Measurements from ENCODE around the gene AQP1.

The AQP1 gene

DNA sequence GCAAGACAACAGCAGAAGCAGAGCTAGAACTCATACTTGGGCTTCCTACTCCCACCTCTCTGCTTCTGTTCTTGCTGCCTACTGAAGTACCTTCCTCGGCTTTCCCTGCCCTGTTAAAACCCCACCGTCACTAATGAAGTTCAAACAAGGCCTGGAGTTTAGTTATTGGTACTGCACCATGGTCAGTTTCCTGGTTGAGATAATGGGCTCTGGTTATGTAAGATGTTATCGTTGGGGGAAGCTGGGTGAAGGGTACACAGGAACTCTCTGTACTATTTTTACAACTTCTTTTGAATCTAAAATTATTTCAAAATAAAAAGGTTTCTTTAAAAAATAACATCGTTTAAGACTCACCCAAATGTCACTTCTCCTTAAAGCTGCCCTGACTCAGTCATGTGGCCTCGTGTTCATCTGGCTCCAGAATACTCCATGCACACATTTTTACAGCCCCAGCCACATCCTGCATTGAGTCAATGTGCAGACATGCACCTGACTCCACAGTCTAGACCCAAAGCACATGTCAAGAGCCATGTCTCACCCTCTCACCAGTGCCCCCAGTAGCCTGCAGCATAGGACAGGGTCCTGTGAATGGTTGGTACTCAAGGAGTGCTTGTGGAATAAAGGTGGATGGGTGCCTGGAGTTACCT is 36.9 kb upstream of the AQP1 start:
- no peak overlapping the region for H3K4me3 ChIP-seq (ENCODE audit: low read length)
- DNase-seq (ENCODE audit: low read depth) = no peak
- TF ChIP-seq, protein P1, sequence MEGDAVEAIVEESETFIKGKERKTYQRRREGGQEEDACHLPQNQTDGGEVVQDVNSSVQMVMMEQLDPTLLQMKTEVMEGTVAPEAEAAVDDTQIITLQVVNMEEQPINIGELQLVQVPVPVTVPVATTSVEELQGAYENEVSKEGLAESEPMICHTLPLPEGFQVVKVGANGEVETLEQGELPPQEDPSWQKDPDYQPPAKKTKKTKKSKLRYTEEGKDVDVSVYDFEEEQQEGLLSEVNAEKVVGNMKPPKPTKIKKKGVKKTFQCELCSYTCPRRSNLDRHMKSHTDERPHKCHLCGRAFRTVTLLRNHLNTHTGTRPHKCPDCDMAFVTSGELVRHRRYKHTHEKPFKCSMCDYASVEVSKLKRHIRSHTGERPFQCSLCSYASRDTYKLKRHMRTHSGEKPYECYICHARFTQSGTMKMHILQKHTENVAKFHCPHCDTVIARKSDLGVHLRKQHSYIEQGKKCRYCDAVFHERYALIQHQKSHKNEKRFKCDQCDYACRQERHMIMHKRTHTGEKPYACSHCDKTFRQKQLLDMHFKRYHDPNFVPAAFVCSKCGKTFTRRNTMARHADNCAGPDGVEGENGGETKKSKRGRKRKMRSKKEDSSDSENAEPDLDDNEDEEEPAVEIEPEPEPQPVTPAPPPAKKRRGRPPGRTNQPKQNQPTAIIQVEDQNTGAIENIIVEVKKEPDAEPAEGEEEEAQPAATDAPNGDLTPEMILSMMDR (IDR thresholded peaks at IDR 0.05; ENCODE audit: insufficient read depth, low read depth, low read length, missing control alignments) = no peak

DNA sequence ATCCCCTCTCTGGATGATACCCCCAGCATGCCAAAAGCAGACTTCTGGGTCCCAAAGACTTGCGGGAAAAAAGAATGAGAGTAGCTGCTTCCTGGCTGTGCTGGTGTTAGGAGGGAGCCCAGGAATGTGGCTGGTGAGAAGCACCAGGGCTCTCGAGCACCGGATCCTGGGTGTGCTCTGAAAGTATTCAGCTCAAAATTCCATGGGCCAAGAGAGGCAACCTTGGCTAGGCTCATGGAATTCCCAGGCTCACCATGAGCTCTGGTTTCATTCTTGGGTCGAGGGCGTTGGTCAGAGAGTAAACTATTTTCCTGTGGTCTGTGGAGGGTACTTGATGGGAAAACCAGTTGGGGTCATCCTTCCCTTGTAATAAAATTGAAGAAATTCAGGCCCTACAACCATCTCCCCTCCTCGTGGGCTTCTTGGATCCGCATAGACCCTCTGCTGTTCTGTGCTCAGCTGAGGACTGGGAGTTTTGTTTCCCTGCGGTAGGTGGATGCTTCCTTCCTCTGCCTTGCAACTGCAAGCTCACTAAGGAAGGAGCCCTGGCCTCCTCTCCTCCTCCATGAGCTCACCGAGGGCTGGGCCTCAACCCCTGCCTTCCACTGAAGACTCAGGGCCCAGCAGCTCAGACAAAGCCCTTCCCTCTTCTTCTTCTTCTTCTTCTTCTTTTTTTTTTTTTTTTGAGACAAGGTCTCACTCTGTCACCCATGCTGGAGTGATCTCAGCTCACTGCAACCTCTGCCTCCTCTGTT is 34.5 kb upstream of the AQP1 start:
- TF ChIP-seq, protein P1 (IDR thresholded peaks at IDR 0.05; ENCODE audit: insufficient read depth, low read depth, low read length, missing control alignments) = no peak
- H3K4me3 ChIP-seq (ENCODE audit: low read length) = no peak overlapping the region
- no peak for DNase-seq (ENCODE audit: low read depth)

DNA sequence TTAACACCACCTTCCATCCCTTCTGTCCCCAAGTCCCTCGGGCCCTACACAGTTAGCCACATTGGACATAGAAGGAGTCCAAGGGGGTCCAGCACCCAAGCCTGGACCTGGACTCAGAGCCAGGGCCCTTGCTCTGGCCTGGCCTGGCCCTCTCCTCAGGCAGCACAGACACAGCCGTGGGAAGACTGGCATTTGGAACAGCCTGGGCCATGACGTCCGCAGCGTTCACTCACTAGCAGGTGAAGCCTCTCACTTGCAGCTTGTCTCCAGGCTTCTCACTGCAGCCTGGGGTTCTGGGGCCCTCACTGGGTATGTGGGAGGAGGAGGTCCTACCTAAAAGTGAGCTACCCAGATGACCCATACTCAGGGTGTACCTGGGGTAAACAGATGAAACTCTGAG is 33.7 kb upstream of the AQP1 start:
- TF ChIP-seq, protein P1 (IDR thresholded peaks at IDR 0.05; ENCODE audit: insufficient read depth, low read depth, low read length, missing control alignments) = no peak
- no peak overlapping the region for H3K4me3 ChIP-seq (ENCODE audit: low read length)
- no peak for DNase-seq (ENCODE audit: low read depth)

DNA sequence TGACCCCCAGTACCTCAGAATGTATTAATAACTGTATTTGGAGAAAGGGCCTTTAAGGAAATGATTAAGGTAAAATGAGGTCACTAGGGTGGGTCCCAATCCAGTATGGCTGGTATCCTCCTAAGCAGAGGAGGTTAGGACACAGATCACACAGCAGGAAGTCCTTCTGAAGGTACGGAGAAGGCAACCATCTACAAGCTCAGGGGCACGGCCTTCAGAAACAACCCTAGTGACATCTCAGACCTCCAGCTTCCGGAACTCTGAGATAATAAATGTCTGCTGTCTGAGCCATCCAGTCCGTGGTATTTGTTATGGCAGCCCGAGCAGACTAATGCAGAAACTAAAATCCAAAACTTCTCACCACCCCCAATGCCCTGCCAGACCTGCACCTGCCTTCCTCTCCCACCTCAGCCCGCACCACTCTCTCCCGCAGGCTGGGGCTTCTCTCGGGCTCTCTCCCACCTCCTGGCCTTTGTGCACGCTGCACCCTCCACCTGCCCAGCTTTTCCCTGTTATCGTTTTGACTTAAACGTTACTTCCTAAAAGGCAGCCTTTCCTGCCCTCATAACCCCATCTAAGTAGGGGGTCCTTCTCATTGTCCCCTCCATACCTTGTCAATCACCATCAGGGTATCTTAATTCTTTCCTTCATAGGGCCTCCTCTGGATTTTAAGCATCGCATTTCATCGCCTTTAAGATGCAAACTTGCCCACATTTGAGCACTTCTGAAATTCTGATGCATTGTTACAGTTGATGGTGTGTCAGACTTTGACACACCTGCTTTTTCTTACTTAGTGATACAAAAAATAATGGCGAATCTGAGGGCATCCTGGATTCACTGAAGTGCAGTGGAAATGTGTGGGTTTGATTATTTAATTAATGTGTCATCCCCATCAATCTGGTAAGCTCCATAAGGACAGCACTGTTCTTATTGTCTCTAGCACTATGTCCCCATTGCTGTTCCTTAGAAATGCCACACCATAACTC is 32.2 kb upstream of the AQP1 start:
- no peak overlapping the region for H3K4me3 ChIP-seq (ENCODE audit: low read length)
- DNase-seq (ENCODE audit: low read depth) = no peak
- TF ChIP-seq, protein P1 (IDR thresholded peaks at IDR 0.05; ENCODE audit: insufficient read depth, low read depth, low read length, missing control alignments) = no peak

DNA sequence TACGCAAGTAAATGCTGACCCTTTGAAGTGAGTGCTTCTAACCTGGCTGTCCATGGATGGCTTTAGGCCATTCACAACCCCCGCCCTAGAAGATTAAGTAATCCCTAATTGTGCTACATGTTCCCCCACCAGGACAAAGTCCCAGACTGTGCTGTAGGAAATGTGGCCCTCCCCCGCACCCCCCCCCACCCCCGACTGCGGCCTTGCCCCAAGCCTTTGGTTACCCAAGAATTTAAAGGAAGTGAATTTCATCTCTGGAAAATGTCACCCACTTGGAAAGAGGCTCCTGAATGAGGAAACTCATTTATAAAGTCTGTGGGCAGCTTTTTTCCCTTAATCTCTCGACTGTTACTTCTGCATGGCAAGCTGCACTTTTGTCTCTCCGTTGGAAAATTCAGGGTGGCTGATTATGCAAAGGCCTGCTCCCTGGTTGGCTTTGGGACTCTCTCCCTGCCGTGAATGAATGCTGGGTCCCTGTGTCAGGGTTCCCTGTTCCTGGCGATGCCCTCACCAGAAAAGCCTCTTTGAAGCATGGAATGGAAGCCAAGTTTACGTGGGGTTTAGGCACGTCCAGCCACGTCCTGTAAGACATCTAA is 31.4 kb upstream of the AQP1 start:
- TF ChIP-seq, protein P1 (IDR thresholded peaks at IDR 0.05; ENCODE audit: insufficient read depth, low read depth, low read length, missing control alignments) = no peak
- no peak overlapping the region for H3K4me3 ChIP-seq (ENCODE audit: low read length)
- no peak for DNase-seq (ENCODE audit: low read depth)

DNA sequence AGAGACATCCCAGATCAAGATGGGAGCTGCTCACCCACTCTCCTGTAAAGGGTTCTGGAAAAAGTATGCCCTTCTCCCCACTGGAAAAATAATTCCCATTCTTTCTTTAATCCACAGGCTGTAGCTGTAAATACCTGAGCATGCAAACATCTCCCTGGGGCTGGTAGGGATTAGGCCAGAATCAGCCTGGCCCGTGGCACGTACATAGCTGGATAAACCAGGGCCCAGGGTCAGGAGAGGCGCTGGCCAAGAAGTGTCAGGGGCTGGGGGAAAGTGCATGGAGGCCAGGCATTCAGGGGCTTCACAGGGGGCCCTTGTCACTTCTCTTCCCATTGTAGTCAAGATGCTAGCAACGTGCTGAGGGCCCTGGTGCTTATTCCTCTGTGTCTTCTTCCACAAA is 30.7 kb upstream of the AQP1 start:
- no peak overlapping the region for H3K4me3 ChIP-seq (ENCODE audit: low read length)
- DNase-seq (ENCODE audit: low read depth) = no peak
- TF ChIP-seq, protein P1 (IDR thresholded peaks at IDR 0.05; ENCODE audit: insufficient read depth, low read depth, low read length, missing control alignments) = no peak
